HTERT RPE-1 (cell line): ENCODE results near the gene MMP20.

ENCODE experiments used
- in situ Hi-C: fragments of 300-500 bp; cut with MboI; formaldehyde crosslinking; loops from 4 replicates; pipeline ENCODE4 v1.14.3; 2020; ENCODE audit warnings: low sequenced_read_pairs

The MMP20 gene

GRCh38 chr11:102560555-102561011, 64.5 kb downstream of the MMP20 start:
- in situ Hi-C loops = no loop called here

- in situ Hi-C loops = no loop called here
These were observed 65.3 kb downstream of the MMP20 start for GRCh38 chr11:102559839-102560238.

DNA sequence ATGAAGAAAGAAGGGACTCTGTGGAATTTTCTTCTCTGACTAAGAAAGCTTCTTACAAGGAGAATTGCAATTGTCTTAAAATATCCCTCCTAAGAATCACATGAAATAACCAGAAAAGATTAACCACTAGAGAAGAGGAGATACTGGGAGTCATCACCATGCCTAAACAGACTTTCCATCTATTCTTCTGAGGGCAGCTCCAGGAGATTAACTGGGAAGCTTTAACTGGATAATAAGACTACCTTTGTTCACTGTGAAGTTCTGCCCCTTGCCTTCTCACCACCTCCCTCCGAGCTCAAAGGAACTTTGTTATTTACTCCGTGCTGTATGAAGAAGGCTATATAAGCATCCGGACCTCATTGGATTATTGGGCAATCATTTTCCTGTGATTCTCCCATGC, 70.0 kb downstream of the MMP20 start:
- in situ Hi-C loops = no loop called here

DNA sequence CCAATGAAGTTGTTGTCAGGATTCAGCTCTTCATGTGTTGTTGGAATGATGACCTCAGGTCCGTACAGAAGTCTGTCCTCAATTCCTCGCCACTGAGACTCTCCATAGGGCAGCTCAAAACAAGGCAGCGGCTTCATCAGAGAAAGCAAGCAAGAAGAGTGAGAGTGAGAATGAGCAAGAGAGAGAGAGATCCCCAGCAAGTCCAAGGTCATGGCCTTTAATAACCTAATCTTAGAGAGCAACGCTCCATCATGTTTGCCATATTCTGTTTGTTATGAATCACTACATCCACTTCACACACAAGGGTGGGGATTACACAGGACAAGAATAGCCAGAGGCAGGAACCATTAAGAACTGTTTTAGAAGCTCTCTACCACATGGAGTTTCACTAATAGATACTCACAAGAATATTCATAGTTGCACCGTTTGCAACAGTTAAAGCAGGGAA, 71.3 kb downstream of the MMP20 start:
- in situ Hi-C loops = no loop called here

- in situ Hi-C loops = no loop called here
These were observed 72.5 kb downstream of the MMP20 start for GRCh38 chr11:102552447-102553194.

- in situ Hi-C loops = no loop called here
These were observed 73.1 kb downstream of the MMP20 start for GRCh38 chr11:102552020-102552419.

GRCh38 chr11:102551169-102551781, 73.9 kb downstream of the MMP20 start:
- in situ Hi-C loops = no loop called here

DNA sequence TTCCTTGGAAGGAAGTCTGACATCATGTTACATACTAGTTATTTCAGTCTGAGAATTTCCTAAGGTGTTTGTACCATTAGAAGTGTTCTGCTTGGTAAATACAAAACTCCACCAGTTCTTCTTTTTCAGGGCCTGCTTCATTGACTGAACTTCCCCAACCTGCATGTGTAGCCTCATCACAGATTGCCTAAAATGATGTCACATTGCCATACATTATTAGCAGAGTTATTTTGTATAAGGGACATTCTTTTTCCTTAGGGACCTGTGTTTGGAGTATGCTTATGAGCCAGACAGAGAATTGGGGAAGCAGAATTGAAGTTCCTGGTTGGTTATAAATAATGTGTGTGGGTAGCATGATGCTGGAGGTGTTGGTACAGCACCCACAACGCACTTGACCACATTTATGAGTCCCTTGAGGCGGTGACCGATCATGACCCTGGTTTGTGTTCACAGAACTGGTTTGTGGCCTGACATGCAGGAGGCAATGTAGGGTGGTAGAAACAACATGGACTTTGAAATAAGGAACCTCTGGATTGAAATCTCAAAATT, 78.1 kb downstream of the MMP20 start:
- in situ Hi-C loops = no loop called here

GRCh38 chr11:102546427-102546826, 78.7 kb downstream of the MMP20 start:
- in situ Hi-C loops = no loop called here

DNA sequence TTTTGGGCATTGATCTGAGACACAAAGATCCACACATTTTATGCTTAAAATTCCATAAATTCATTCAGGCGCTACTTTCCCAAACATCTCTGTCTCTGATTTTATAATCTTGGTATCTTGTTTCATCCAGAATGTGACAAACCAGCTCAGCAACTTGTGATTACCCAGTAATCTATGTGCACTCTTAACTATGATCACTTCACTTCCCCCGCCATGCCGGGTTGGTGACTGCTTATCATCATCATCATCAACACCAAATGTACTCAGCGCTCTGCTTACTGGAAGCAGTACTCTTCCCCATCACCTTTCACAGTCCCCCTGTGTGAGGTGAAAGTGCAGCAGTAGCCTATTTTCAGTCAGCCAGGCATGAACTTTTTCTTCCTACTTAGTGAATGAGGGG, 79.4 kb downstream of the MMP20 start:
- in situ Hi-C loops = no loop called here

GRCh38 chr11:102544594-102544993, 80.5 kb downstream of the MMP20 start:
- in situ Hi-C loops = no loop called here

DNA sequence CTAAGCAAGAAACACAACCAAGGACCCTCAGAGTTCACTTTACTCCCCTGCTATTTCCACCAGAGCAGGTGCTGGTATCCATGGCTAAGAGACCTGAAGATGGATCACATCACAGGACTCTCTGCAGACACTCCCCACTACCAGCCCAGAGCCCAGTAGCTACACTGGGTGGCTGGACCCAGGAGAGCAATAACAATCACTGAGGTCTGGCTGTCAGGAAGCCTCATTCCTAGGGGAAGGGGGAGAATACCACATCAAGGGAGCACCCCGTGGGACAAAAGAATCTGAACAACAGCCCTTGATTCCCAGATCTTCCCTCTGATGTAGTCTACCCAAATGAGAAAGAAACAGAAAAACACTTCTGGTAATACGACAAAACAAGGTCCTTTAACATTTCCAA, 85.6 kb downstream of the MMP20 start:
- in situ Hi-C loops = no loop called here

DNA sequence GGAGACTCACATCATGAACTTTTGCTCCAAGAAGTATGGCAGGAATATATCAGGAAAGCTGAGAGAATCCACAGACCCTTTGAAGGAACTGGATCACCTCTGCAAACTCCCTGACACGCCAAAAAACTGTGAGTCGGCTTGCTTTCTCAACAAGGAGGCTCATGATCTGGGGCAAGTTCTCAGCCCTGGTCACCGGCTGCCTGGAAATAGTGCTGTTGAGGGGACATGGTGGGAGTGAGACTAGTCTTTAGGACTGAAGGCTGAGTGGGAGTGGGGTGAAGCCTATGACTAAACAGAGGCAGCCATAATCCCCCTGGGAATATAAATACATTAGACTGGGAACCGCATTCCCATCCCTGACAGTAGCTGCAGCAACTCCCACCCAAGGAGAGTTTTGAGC, 86.2 kb downstream of the MMP20 start:
- in situ Hi-C loops = no loop called here

GRCh38 chr11:102534261-102534872, 90.8 kb downstream of the MMP20 start:
- in situ Hi-C loops = no loop called here

GRCh38 chr11:102530558-102530957, 94.6 kb downstream of the MMP20 start, which contains the start of gene MMP7:
Gene MMP7 (minus strand): TSS chr11:102530747. CDS start chr11:102530700, 47 bp downstream.
- in situ Hi-C loops = no loop called here

DNA sequence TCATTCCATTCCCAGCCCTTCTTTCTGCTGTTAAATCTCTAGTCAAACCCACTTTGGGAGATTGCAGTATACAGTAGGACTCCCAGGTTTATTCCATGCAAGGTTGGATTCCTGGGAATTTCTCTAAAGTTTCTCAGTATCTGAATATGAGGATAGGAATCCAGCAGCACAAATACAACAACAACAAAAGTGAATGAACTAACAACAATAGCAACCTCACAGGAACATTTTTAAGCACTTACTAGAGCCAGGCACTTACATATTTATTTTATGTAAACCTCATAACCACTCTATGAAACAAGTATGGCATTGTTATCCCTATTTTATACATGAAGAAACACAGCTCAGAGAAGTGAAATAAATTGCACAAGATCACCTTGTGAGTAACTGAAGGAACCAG, 96.5 kb downstream of the MMP20 start:
- in situ Hi-C loops = no loop called here

GRCh38 chr11:102527684-102528083, 97.4 kb downstream of the MMP20 start:
- in situ Hi-C loops = no loop called here

GRCh38 chr11:102527041-102527440, 98.1 kb downstream of the MMP20 start:
- in situ Hi-C loops = no loop called here
